HepG2 (cell line): ENCODE data around the gene SUSD3. TPM values are rescaled to one million over a fixed set of nuclear protein-coding genes. Genes with fewer than 3 reads are reported as not detected.

Source experiments
- AGO2 ChIP-seq: fragments of 200-400 bp; formaldehyde crosslinking; optimal IDR thresholded peaks from 2 replicates; pipeline ENCODE3; 2017; ENCODE audit warnings: mild to moderate bottlenecking, low read depth, low read length, moderate library complexity
- CBX1 ChIP-seq: IDR thresholded peaks from one replicate; pipeline ENCODE4 v1.6.1; 2016; ENCODE audit warnings: antibody characterized with exemption, low read depth
- EZH2 ChIP-seq: conservative IDR thresholded peaks from 2 replicates; pipeline ENCODE4 v1.6.1; 2012; ENCODE audit warnings: mild to moderate bottlenecking, low read depth, low read length, moderate library complexity
- HDAC1 ChIP-seq: sonication (generic); formaldehyde crosslinking; IDR thresholded peaks from 2 replicates; pipeline ENCODE4 v1.5.1; 2020; ENCODE audit warnings: mild to moderate bottlenecking, missing genetic modification reagents
- IRX3 ChIP-seq: sonication (generic); formaldehyde crosslinking; IDR thresholded peaks from 2 replicates; pipeline ENCODE4 v1.8.1; 2023; ENCODE audit warnings: mild to moderate bottlenecking, low read depth, missing genetic modification reagents, borderline replicate concordance
- MNT ChIP-seq: fragments of 450-650 bp; IDR thresholded peaks from 2 replicates; pipeline ENCODE4 v1.6.1; 2016
- NFKBIZ ChIP-seq: IDR thresholded peaks from 2 replicates; pipeline ENCODE4 v1.6.1; 2018; ENCODE audit warnings: missing genetic modification reagents, missing compliant biosample characterization
- NFYC ChIP-seq: IDR thresholded peaks from 2 replicates; pipeline ENCODE4 v1.6.1; 2016; ENCODE audit warnings: missing genetic modification reagents, missing compliant biosample characterization
- NRL ChIP-seq: sonication (generic); formaldehyde crosslinking; IDR thresholded peaks from 2 replicates; pipeline ENCODE4 v1.5.0; 2020; ENCODE audit warnings: missing genetic modification reagents, mild to moderate bottlenecking, moderate library complexity, borderline replicate concordance
- RAD21 ChIP-seq: fragments of 450-650 bp; formaldehyde crosslinking; IDR thresholded peaks from 2 replicates; pipeline ENCODE4 v1.5.0; 2020; ENCODE audit warnings: mild to moderate bottlenecking
- RARA ChIP-seq: IDR thresholded peaks from 2 replicates; pipeline ENCODE4 v1.6.1; 2016; ENCODE audit warnings: missing genetic modification reagents, missing compliant biosample characterization
- REPIN1 ChIP-seq: sonication (generic); formaldehyde crosslinking; IDR thresholded peaks from 2 replicates; pipeline ENCODE4 v1.8.0; 2022; ENCODE audit warnings: missing genetic modification reagents, low read depth, mild to moderate bottlenecking, borderline replicate concordance
- RXRA ChIP-seq: sonication (generic); formaldehyde crosslinking; IDR thresholded peaks from 2 replicates; pipeline ENCODE4 v1.5.1; 2020; ENCODE audit warnings: missing genetic modification reagents
- SMAD9 ChIP-seq: sonication (generic); formaldehyde crosslinking; IDR thresholded peaks from 2 replicates; pipeline ENCODE4 v1.5.1; 2020; ENCODE audit warnings: mild to moderate bottlenecking, missing genetic modification reagents
- TCF7 ChIP-seq: sonication (generic); IDR thresholded peaks from 2 replicates; pipeline ENCODE4 v1.6.1; 2016; ENCODE audit warnings: antibody characterized with exemption, low read depth
- THRA ChIP-seq: sonication (generic); formaldehyde crosslinking; IDR thresholded peaks from 2 replicates; pipeline ENCODE4 v1.4.0; 2020; ENCODE audit warnings: missing genetic modification reagents, borderline replicate concordance
- ZNF296 ChIP-seq: sonication (generic); formaldehyde crosslinking; conservative IDR thresholded peaks from 2 replicates; pipeline ENCODE4 v1.5.0; 2020; ENCODE audit warnings: mild to moderate bottlenecking, missing genetic modification reagents
- ZNF674 ChIP-seq: sonication (generic); formaldehyde crosslinking; IDR thresholded peaks from 2 replicates; pipeline ENCODE4 v1.5.0; 2020; ENCODE audit warnings: low read depth, mild to moderate bottlenecking, missing genetic modification reagents
- polyA plus RNA-seq, 8 experiments: library from polyadenylated mRNA; depleted of rRNA in 3 of 8; stranded (reverse) in 7 of 8; unstranded in 1 of 8; fragments of >200 nt; fragmentation: Illumina TruSeq in 4 of 8; extraction: Trizol in 4 of 8; gene quantifications; 2 replicates each; pipeline versions ENCODE4 v1.2.1 to v1.2.3, GENCODE V29; 2011 to 2016; ENCODE audit warnings: low read depth in 4 of 8, missing spikeins in 1 of 8, mixed read lengths in 1 of 8; ENCODE audit not compliant: insufficient read depth in 1 of 8
- total RNA-seq, 5 experiments: library from RNA; depleted of rRNA; stranded (reverse); fragments of >200 nt; fragmentation: Illumina TruSeq; extraction: Trizol; gene quantifications; 2 replicates each; pipeline ENCODE4 v1.2.3, GENCODE V29; 2016; ENCODE audit warnings: low read depth in 1 of 5
- TF ChIP-seq, protein P1 (sequence below): sonication (generic); formaldehyde crosslinking; IDR thresholded peaks from 2 replicates; pipeline ENCODE4 v1.4.0; 2020; ENCODE audit warnings: mild to moderate bottlenecking, missing genetic modification reagents
- TF ChIP-seq, protein P2 (sequence below): sonication (generic); formaldehyde crosslinking; IDR thresholded peaks from 2 replicates; pipeline ENCODE4 v1.5.0; 2020; ENCODE audit warnings: mild to moderate bottlenecking, missing genetic modification reagents, moderate library complexity
- TF ChIP-seq, protein P3 (sequence below): sonication (generic); formaldehyde crosslinking; IDR thresholded peaks from 2 replicates; pipeline ENCODE4 v1.4.0; 2020; ENCODE audit warnings: missing genetic modification reagents
- TF ChIP-seq, protein P4 (sequence below): sonication (generic); formaldehyde crosslinking; IDR thresholded peaks from 2 replicates; pipeline ENCODE4 v1.8.0; 2022; ENCODE audit warnings: mild to moderate bottlenecking, missing genetic modification reagents, moderate library complexity
- TF ChIP-seq, protein P5 (sequence below): sonication (generic); formaldehyde crosslinking; IDR thresholded peaks from 2 replicates; pipeline ENCODE4 v1.5.0; 2020; ENCODE audit warnings: missing genetic modification reagents

SUSD3 gene
- total and polyA plus RNA-seq, 2 of the 13 experiments (the other 11 are each of a cell fraction or from before 2014, with no cell fraction given): 7.0 to 9.1 TPM

- TF ChIP-seq, protein P1, sequence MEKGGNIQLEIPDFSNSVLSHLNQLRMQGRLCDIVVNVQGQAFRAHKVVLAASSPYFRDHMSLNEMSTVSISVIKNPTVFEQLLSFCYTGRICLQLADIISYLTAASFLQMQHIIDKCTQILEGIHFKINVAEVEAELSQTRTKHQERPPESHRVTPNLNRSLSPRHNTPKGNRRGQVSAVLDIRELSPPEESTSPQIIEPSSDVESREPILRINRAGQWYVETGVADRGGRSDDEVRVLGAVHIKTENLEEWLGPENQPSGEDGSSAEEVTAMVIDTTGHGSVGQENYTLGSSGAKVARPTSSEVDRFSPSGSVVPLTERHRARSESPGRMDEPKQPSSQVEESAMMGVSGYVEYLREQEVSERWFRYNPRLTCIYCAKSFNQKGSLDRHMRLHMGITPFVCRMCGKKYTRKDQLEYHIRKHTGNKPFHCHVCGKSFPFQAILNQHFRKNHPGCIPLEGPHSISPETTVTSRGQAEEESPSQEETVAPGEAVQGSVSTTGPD (CRISPR knock-in tag): no peak
- TF ChIP-seq IRX3 (CRISPR knock-in tag) (no peak), MNT (no peak), CBX1 (no peak), HDAC1 (CRISPR knock-in tag) (no peak), THRA (CRISPR knock-in tag) (no peak), AGO2 (no peak), RXRA (CRISPR knock-in tag) (peak; percentile 60), NFKBIZ (no peak), ZNF296 (CRISPR knock-in tag) (no peak), EZH2 (no peak), SMAD9 (CRISPR knock-in tag) (no peak), NRL (CRISPR knock-in tag) (no peak), RARA (CRISPR knock-in tag) (peak; percentile 83), NFYC (CRISPR knock-in tag) (no peak), TCF7 (no peak), RAD21 (CRISPR knock-in tag) (no peak), REPIN1 (CRISPR knock-in tag) (no peak), ZNF674 (CRISPR knock-in tag) (no peak)
- TF ChIP-seq, protein P2, sequence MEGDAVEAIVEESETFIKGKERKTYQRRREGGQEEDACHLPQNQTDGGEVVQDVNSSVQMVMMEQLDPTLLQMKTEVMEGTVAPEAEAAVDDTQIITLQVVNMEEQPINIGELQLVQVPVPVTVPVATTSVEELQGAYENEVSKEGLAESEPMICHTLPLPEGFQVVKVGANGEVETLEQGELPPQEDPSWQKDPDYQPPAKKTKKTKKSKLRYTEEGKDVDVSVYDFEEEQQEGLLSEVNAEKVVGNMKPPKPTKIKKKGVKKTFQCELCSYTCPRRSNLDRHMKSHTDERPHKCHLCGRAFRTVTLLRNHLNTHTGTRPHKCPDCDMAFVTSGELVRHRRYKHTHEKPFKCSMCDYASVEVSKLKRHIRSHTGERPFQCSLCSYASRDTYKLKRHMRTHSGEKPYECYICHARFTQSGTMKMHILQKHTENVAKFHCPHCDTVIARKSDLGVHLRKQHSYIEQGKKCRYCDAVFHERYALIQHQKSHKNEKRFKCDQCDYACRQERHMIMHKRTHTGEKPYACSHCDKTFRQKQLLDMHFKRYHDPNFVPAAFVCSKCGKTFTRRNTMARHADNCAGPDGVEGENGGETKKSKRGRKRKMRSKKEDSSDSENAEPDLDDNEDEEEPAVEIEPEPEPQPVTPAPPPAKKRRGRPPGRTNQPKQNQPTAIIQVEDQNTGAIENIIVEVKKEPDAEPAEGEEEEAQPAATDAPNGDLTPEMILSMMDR (CRISPR knock-in tag): 0 out of 2 replicates have a peak, but pooled peaks have one; percentile 17
- TF ChIP-seq, protein P3, sequence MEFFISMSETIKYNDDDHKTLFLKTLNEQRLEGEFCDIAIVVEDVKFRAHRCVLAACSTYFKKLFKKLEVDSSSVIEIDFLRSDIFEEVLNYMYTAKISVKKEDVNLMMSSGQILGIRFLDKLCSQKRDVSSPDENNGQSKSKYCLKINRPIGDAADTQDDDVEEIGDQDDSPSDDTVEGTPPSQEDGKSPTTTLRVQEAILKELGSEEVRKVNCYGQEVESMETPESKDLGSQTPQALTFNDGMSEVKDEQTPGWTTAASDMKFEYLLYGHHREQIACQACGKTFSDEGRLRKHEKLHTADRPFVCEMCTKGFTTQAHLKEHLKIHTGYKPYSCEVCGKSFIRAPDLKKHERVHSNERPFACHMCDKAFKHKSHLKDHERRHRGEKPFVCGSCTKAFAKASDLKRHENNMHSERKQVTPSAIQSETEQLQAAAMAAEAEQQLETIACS: no peak
- TF ChIP-seq, protein P4, sequence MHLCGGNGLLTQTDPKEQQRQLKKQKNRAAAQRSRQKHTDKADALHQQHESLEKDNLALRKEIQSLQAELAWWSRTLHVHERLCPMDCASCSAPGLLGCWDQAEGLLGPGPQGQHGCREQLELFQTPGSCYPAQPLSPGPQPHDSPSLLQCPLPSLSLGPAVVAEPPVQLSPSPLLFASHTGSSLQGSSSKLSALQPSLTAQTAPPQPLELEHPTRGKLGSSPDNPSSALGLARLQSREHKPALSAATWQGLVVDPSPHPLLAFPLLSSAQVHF (CRISPR knock-in tag): no peak
- TF ChIP-seq, protein P5, sequence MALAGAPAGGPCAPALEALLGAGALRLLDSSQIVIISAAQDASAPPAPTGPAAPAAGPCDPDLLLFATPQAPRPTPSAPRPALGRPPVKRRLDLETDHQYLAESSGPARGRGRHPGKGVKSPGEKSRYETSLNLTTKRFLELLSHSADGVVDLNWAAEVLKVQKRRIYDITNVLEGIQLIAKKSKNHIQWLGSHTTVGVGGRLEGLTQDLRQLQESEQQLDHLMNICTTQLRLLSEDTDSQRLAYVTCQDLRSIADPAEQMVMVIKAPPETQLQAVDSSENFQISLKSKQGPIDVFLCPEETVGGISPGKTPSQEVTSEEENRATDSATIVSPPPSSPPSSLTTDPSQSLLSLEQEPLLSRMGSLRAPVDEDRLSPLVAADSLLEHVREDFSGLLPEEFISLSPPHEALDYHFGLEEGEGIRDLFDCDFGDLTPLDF (CRISPR knock-in tag): no peak
Measured at GRCh38 chr9:93032545-93032944, 26.0 kb upstream of the SUSD3 start (continued).
